ENCODE results near the gene CDK5RAP1. TPM values are rescaled to one million over a fixed set of nuclear protein-coding genes. Genes with fewer than 3 reads are reported as not detected.

The CDK5RAP1 gene
- total and polyA plus RNA-seq, 2 of the 4 experiments (the other 2 are of a cell fraction), result 23.9 to 28.1 TPM

- CTCF ChIA-PET, result no interaction called here
- no TSS peak for BruUV-seq (replicated peaks)
- POLR2A ChIA-PET (ENCODE audit: unreplicated experiment), result no interaction called here
Measured at GRCh38 chr20:33348136-33348937, 53.0 kb downstream of the CDK5RAP1 start.

More at GRCh38 chr20:33348136-33348937, 53.0 kb downstream of the CDK5RAP1 start:
- DNase-seq (no peak), ATAC-seq (ENCODE audit: low read depth) (no peak)
- Histone ChIP-seq H2BK20ac (ENCODE audit: low read depth, low read length) (no peak overlapping the region), H3K56ac (ENCODE audit: extremely low read depth, insufficient read depth, low read length) (no peak overlapping the region), H4K91ac (ENCODE audit: insufficient read depth, low read depth, low read length) (no peak overlapping the region), H3K79me1 (ENCODE audit: low read depth in 1 of 2, low read length in 2 of 2) (no peaks in the 10 kb centered on the region), H2AFZ (replicated peaks; ENCODE audit: low read length, poor library complexity) (no peak overlapping the region), H2BK15ac (ENCODE audit: low read depth, low read length) (no peak overlapping the region), H4K5ac (ENCODE audit: low read depth, low read length) (no peak overlapping the region), H3K9me3 (ENCODE audit: control insufficient read depth, insufficient read depth, low read length) (no peaks in the 10 kb centered on the region), H4K20me1 (ENCODE audit: insufficient read depth, low read length) (no peaks in the 10 kb centered on the region; the same call in 1 of the 2 replicates), H3K36me3 (ENCODE audit: control insufficient read depth, insufficient read depth, low read length) (peaks cover 8% of the 10 kb centered on the region), H3K4ac (ENCODE audit: low read depth, low read length) (no peak overlapping the region), H2AK5ac (ENCODE audit: low read depth, low read length) (no peak overlapping the region), H3K23ac (ENCODE audit: low read depth, low read length) (no peak overlapping the region), H3K4me1 (ENCODE audit: control insufficient read depth, insufficient read depth, low read length) (no peaks in the 10 kb centered on the region; the same call in 1 of the 2 replicates), H3K4me2 (ENCODE audit: low read depth, low read length) (no peak overlapping the region), H3K27me3 (ENCODE audit: control insufficient read depth, insufficient read depth, low read length) (no peaks in the 10 kb centered on the region; the same call in 1 of the 2 replicates), H3K9me1 (ENCODE audit: insufficient read depth, low read length) (peaks cover 4% of the 10 kb centered on the region; the same call in 1 of the 2 replicates), H3K4me3 (ENCODE audit: insufficient read depth, low read depth, low read length) (no peak overlapping the region), H2BK120ac (ENCODE audit: low read depth, low read length) (no peak overlapping the region), H4K8ac (ENCODE audit: low read depth in 2 of 2, low read length in 2 of 2) (no peak overlapping the region), H3K18ac (ENCODE audit: low read depth, low read length) (no peak overlapping the region), H3K9ac (ENCODE audit: low read depth, low read length) (no peak overlapping the region), H2AK9ac (replicated peaks; ENCODE audit: low read depth, low read length, poor library complexity) (no peak overlapping the region), H3K14ac (replicated peaks; ENCODE audit: low read depth, low read length) (no peak overlapping the region), H2BK5ac (ENCODE audit: low read depth, low read length, poor library complexity, severe bottlenecking) (no peak overlapping the region), H3K27ac (ENCODE audit: insufficient read depth, low read length) (no peak overlapping the region)
- no peak for TF ChIP-seq NFE2L2 (IDR thresholded peaks at IDR 0.05; ENCODE audit: low read depth, low read length)
- no peak for TF ChIP-seq USF2 (IDR thresholded peaks at IDR 0.05; ENCODE audit: low read depth, low read length)
- no peak for TF ChIP-seq RFX5 (IDR thresholded peaks at IDR 0.05; ENCODE audit: low read depth, low read length)
- no peak for TF ChIP-seq FOS (IDR thresholded peaks at IDR 0.05; ENCODE audit: low read depth, low read length)
- no peak for TF ChIP-seq CHD1 (IDR thresholded peaks at IDR 0.05; ENCODE audit: low read depth, low read length)
- TF ChIP-seq POLR2A (IDR thresholded peaks at IDR 0.05; ENCODE audit: low read depth, low read length), result no peak
- TF ChIP-seq MXI1 (IDR thresholded peaks at IDR 0.05; ENCODE audit: borderline replicate concordance, low read depth, low read length), result no peak
- TF ChIP-seq SMC3 (IDR thresholded peaks at IDR 0.05; ENCODE audit: low read depth, low read length), result no peak
- TF ChIP-seq BHLHE40 (IDR thresholded peaks at IDR 0.05; ENCODE audit: low read depth, low read length), result no peak
- no peak for TF ChIP-seq MAFK (IDR thresholded peaks at IDR 0.05; ENCODE audit: low read depth, low read length)
- no peak for TF ChIP-seq RAD21 (IDR thresholded peaks at IDR 0.05; ENCODE audit: low read length)
- no peak for TF ChIP-seq ELK1 (IDR thresholded peaks at IDR 0.05; ENCODE audit: borderline replicate concordance, low read depth, low read length)
- no peak for TF ChIP-seq RCOR1 (IDR thresholded peaks at IDR 0.05; ENCODE audit: insufficient replicate concordance, low read length)
- TF ChIP-seq CTCF (conservative IDR thresholded peaks at IDR 0.05; ENCODE audit: low read depth, low read length), result no peak
- no peak for TF ChIP-seq MAZ (IDR thresholded peaks at IDR 0.05; ENCODE audit: borderline replicate concordance, low read depth, low read length)
- intact Hi-C loops (cut with micrococcal nuclease) (no loop called here), dilution Hi-C loops (cut with HindIII; ENCODE audit: low sequenced_read_pairs, unreplicated experiment) (no loop called here), in situ Hi-C loops (cut with MboI; ENCODE audit: low sequenced_read_pairs) (no loop called here)
- WGBS, 2 experiments (ENCODE audit: extremely low coverage in 2 of 2, insufficient read length in 1 of 2), result 83% methylated on average over 2 of the region's 11 CpGs; no CpG with 5 or more reads in 1 of the 2 experiments

Measured in IMR-90 (cell line).